Large intestine (tissue), 3 donors: Measurements from ENCODE around the gene RASIP1. TPM values are rescaled to one million over a fixed set of nuclear protein-coding genes. Genes with fewer than 3 reads are reported as not detected.

ENCODE experiments used
- DNase-seq, 2 donors: peaks; one replicate each; pipeline versions ENCODE4 v3.0.0 to v3.0.0-alpha.2; 2013
- H3K27ac ChIP-seq: one replicate; pipeline ENCODE4 v1.5.1; 2013; ENCODE audit warnings: low read length
- H3K27me3 ChIP-seq: 2 replicates; pipeline ENCODE4 v1.6.1; 2013; ENCODE audit warnings: low read length; ENCODE audit not compliant: control insufficient read depth, insufficient read depth
- H3K36me3 ChIP-seq: 2 replicates; pipeline ENCODE4 v1.6.1; 2013; ENCODE audit warnings: low read length; ENCODE audit not compliant: control insufficient read depth, insufficient read depth
- H3K4me1 ChIP-seq: one replicate; pipeline ENCODE4 v1.6.1; 2013; ENCODE audit warnings: low read length; ENCODE audit not compliant: control insufficient read depth, insufficient read depth
- H3K4me3 ChIP-seq: one replicate; pipeline ENCODE4 v1.5.1; 2013; ENCODE audit warnings: low read length
- H3K9me3 ChIP-seq: one replicate; pipeline ENCODE4 v1.6.1; 2013; ENCODE audit warnings: mild to moderate bottlenecking, low read depth, low read length, moderate library complexity; ENCODE audit not compliant: control insufficient read depth
- WGBS: methylation state at CpG from one replicate; pipeline ENCODE4 v1.1.5; 2013; ENCODE audit warnings: low lambda C conversion rate; ENCODE audit not compliant: insufficient coverage; 5-methylcytosine and 5-hydroxymethylcytosine counted together
- polyA plus RNA-seq: library from polyadenylated mRNA; unstranded; fragments of 120-200 nt; gene quantifications from one replicate; pipeline ENCODE4 v1.2.1, GENCODE V29; 2013

RASIP1 gene
- polyA plus RNA-seq, 1 donor, result 6.9 TPM

GRCh38 chr19:48745208-48745995 is 5.0 kb upstream of the RASIP1 start:
- peaks cover 7% of the 10 kb centered on the region for H3K9me3 ChIP-seq
- peak in 1 of 2 donors; percentile 48 for DNase-seq
- no peak overlapping the region for H3K27ac ChIP-seq
- H3K4me3 ChIP-seq, result no peak overlapping the region
- 5% methylated on average over 4 of the region's 33 CpGs for WGBS
- H3K36me3 ChIP-seq, result peaks cover 2% of the 10 kb centered on the region
- H3K4me1 ChIP-seq, result peaks cover 18% of the 10 kb centered on the region
- peaks cover 26% of the 10 kb centered on the region for H3K27me3 ChIP-seq

- peaks cover 35% of the 10 kb centered on the region for H3K27me3 ChIP-seq
- H3K4me1 ChIP-seq, result peaks cover 29% of the 10 kb centered on the region
- no peaks in the 10 kb centered on the region for H3K36me3 ChIP-seq
- DNase-seq, result peak in 1 of 2 donors; percentile 41
- H3K4me3 ChIP-seq, result no peak overlapping the region
- WGBS, result no CpG with 5 or more reads among the region's 11 CpGs
- H3K27ac ChIP-seq, result no peak overlapping the region
- peaks cover 6% of the 10 kb centered on the region for H3K9me3 ChIP-seq
Observed at GRCh38 chr19:48742096-48742495, 1.7 kb upstream of the RASIP1 start.

- no peaks in the 10 kb centered on the region for H3K36me3 ChIP-seq
- WGBS, result no CpG with 5 or more reads among the region's 35 CpGs
- peaks cover 29% of the 10 kb centered on the region for H3K4me1 ChIP-seq
- peaks cover 6% of the 10 kb centered on the region for H3K9me3 ChIP-seq
- peak in 1 of 2 donors; percentile 79 for DNase-seq
- H3K27ac ChIP-seq, result no peak overlapping the region
- no peak overlapping the region for H3K4me3 ChIP-seq
- H3K27me3 ChIP-seq, result peaks cover 28% of the 10 kb centered on the region
Observed at GRCh38 chr19:48741129-48741999, 954 bp upstream of the RASIP1 start.

- Histone ChIP-seq H3K9me3 (peaks cover 3% of the 10 kb centered on the region), H3K36me3 (no peaks in the 10 kb centered on the region), H3K4me1 (peaks cover 29% of the 10 kb centered on the region), H3K27me3 (peaks cover 15% of the 10 kb centered on the region), H3K27ac (no peak overlapping the region), H3K4me3 (peak overlapping the region; percentile 3)
- no peak for DNase-seq
- WGBS, result no CpG with 5 or more reads among the region's 51 CpGs
Observed at GRCh38 chr19:48739404-48740163, 826 bp downstream of the RASIP1 start.

GRCh38 chr19:48738557-48739403 is 1.6 kb downstream of the RASIP1 start:
- DNase-seq, result peak; percentile 93 to 94
- Histone ChIP-seq H3K4me1 (peaks cover 29% of the 10 kb centered on the region), H3K36me3 (no peaks in the 10 kb centered on the region), H3K27me3 (peaks cover 15% of the 10 kb centered on the region), H3K9me3 (peaks cover 3% of the 10 kb centered on the region), H3K27ac (peak overlapping the region; percentile 47), H3K4me3 (peak overlapping the region; percentile 30)
- no CpG with 5 or more reads among the region's 96 CpGs for WGBS

- H3K27ac ChIP-seq, result no peak overlapping the region
- peaks cover 29% of the 10 kb centered on the region for H3K4me1 ChIP-seq
- H3K4me3 ChIP-seq, result no peak overlapping the region
- H3K27me3 ChIP-seq, result peaks cover 15% of the 10 kb centered on the region
- peak in 1 of 2 donors; percentile 62 for DNase-seq
- H3K36me3 ChIP-seq, result no peaks in the 10 kb centered on the region
- peaks cover 3% of the 10 kb centered on the region for H3K9me3 ChIP-seq
- WGBS, result 100% methylated on average over 3 of the region's 22 CpGs
Observed at GRCh38 chr19:48737360-48737998, 2.9 kb downstream of the RASIP1 start.

GRCh38 chr19:48735031-48735615 is 5.3 kb downstream of the RASIP1 start:
- peak overlapping the region; percentile 4 for H3K27ac ChIP-seq
- H3K27me3 ChIP-seq, result peaks cover 9% of the 10 kb centered on the region
- peaks cover 8% of the 10 kb centered on the region for H3K4me1 ChIP-seq
- no peaks in the 10 kb centered on the region for H3K9me3 ChIP-seq
- peak overlapping the region; percentile 48 for H3K4me3 ChIP-seq
- no CpG with 5 or more reads among the region's 38 CpGs for WGBS
- peak in 1 of 2 donors; percentile 82 for DNase-seq
- no peaks in the 10 kb centered on the region for H3K36me3 ChIP-seq

- Histone ChIP-seq H3K4me3 (peak overlapping the region; percentile 48), H3K9me3 (no peaks in the 10 kb centered on the region), H3K36me3 (no peaks in the 10 kb centered on the region), H3K27me3 (peaks cover 4% of the 10 kb centered on the region), H3K4me1 (peaks cover 3% of the 10 kb centered on the region), H3K27ac (no peak overlapping the region)
- no peak for DNase-seq
- WGBS, result no CpG with 5 or more reads among the region's 9 CpGs
Observed at GRCh38 chr19:48734625-48735024, 5.8 kb downstream of the RASIP1 start.

GRCh38 chr19:48731452-48731851 is 9.0 kb downstream of the RASIP1 start:
- Histone ChIP-seq H3K36me3 (no peaks in the 10 kb centered on the region), H3K27ac (no peak overlapping the region), H3K9me3 (peaks cover 3% of the 10 kb centered on the region), H3K4me3 (no peak overlapping the region), H3K4me1 (no peaks in the 10 kb centered on the region), H3K27me3 (no peaks in the 10 kb centered on the region)
- DNase-seq, result no peak
- WGBS, result no CpG with 5 or more reads among the region's 4 CpGs
